Activated T-cell treated with anti-CD3 and anti-CD28 coated beads for 4 hours (primary cell): ENCODE measurements around the gene MYL4.
"Not testable (repeated sequence)": the region's sequence is repeated elsewhere in the genome, so short reads cannot be mapped to it uniquely, and the experiment has no call there.

ENCODE experiments used
- DNase-seq: peaks from one replicate; pipeline ENCODE4 v3.0.0-alpha.2; 2020

MYL4 gene

DNA sequence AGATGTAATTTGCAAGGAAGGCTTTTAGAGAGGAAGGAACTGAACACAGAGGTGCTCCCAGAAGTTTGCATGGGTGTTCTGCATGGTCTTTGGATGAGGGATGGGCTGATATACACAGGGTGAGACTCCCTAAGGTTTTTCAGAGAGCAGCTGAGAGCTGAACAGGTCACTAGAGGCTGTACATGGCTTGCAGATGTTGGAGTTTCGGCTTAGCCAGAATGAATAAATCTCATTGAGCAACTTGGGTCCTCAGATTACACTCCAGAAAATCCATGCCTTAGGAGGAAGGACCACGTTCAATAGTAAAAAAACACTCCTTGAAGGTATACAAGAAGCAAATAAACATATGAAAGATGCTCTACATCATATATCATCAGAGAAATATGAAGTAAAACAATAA lies 37.0 kb downstream of the MYL4 start:
- no peak for DNase-seq

DNA sequence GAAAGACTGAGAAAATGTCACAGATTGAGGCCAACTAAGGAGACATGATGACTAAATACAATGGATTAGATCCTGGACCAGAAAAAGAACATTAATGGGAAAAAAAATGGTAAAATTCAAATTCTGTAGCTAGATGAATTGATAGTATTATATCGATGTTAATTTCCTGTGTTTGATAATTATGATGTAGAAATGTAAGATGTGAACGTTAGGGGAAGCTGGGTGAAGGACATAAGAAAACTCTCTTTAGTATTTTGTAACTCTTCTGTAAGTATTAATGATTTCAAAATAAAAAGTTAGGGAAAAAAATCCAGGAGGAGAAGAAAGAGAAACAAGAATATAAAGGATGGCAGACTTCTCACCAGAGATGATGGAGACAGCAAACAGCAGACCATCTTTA lies 41.7 kb downstream of the MYL4 start:
- no peak for DNase-seq

DNA sequence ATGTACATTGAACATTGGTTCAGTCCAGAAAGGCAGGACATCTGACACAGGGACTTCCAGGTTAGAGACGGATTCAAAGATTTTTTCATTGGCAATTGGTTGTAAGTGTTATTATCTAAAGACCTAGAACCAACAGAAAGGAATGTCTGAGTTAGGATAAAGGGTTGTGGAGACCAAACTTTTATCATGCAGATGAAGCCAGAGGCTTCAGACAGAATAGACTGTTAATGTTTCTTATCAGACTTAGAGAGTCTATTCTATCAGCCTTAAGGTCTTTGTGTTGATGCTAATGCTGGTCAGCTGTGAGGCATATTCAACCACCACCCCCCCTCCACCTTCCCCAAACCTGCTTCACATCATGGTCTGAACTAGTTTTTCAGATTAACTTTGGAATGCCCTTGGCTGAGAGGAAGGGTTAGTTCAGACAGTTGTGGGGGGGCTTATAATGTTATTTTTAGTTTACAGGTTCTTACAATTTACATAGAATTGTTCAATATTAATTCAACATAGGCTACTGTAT lies 42.3 kb downstream of the MYL4 start:
- no peak for DNase-seq

DNA sequence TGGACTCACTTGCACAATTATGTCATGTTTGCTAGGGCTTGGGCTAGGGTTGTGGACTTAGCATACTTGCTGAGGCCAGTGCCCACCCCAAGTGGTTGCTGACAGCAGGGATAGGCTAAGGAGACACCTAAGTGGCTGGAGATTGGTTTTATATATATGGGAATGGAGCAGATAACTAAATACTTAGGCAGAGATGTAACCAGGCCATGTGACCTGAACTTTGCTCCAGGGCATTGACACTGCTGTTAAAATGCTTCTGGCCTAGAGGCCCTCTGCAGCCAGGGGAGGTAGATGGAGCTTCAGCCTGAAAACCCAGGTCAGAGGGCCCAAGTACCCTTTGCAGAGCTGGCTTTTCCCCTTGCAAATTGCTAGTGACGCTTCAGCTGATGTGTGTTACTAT lies 43.1 kb downstream of the MYL4 start:
- DNase-seq: no peak

DNA sequence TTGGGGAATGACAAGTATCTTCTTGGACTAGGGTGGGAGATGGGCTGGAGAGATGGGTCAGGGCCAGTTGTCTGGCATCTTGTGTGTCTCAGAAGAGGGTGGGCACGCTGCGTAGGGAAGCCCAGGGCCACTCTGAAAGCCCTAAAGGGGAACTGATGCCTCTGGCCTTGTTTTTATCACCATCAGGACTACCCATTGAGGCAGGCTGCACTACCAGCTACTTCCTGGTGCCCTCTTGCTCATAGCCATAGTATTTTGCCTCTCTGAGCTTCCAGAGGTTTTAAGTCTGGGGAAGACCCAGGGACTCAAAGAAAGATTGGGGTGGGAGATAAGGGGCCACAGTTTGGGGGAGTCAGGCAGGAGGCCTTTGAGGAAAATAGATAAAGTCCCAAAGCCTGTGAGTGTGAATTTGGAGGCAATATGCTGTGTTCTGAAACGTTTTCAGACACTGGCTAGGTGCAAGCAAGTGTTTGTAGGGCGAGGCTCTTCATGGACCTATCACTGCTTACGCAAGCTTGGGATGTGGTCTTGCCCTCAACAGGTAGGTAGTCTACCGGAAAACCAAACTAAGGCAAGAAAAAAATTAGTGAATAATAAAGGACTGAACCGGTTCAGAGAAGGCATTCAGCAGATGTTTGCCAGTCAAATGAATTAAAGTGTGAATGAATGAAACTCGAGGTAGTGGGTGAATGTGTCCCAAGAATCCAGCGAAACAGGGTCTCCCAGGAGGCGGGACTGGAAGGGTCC lies 43.8 kb downstream of the MYL4 start:
- DNase-seq: no peak

DNA sequence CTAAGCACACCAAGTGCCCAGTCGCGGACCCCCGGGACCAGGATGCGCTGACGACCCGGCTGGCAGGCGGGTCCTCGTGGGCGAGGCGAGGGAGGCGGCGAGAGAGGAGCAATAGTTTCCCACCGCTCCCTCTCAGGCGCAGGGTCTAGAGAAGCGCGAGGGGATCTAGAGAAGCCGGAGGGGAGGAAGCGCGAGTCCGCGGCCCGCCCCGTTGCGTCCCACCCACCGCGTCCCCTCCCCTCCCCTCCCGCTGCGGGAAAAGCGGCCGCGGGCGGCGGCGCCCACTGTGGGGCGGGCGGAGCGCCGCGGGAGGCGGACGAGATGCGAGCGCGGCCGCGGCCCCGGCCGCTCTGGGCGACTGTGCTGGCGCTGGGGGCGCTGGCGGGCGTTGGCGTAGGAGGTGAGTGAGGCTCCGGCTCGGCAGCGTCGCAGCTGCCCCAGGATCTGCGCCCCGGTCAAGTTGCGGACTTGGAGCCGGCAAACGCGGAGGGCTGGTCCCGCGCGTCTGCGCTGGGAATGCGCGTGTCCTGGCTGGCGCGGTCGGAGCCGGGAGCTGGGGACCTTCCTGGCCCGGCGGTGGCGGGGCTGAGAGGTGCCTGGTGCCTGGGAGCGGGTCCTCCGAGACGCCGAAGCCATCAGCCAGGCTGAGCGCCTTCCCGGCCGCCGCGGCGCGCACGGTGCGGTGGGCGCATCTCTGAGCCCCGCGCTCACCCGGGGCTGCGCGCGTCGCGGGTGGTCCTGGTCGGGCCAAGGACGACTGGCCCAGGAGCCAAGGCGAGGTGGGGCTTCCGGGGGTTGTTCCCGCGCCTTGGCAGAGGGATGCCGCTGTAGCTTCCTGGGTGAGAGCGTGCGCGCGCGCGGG lies 44.6 kb downstream of the MYL4 start, which contains the start of gene ITGB3:
Gene ITGB3 (plus strand): TSS at position 287 of the 862 bp plus-strand sequence. CDS start 35 bp downstream, at position 322.
- DNase-seq: peak; percentile 43

DNA sequence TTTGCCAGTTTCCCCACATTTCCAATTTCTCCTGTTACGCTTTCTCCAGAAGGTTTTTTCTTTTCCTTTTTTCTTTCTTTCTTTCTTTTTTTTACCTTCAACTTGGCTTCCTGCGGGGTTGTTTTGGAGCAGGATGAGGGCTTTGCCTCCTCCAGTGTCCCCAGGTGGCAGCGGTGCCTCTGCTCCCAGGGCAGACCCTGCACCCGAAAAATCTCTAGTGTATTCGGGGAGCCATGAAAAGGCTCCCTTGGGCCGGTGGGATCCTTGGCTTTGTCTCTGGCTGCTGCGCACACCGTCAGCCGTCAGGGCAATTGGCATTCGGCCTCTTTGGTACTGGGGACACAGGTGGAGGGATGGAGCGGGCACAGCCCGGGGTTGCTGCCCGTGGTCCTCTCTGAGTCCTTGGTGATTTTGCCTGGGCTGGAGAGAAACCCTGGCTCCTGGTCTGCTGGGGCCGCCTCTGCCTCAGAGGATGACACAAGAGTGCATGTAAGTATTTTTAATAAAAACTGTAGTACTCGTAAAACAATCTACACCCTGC lies 45.3 kb downstream of the MYL4 start:
- no peak for DNase-seq

DNA sequence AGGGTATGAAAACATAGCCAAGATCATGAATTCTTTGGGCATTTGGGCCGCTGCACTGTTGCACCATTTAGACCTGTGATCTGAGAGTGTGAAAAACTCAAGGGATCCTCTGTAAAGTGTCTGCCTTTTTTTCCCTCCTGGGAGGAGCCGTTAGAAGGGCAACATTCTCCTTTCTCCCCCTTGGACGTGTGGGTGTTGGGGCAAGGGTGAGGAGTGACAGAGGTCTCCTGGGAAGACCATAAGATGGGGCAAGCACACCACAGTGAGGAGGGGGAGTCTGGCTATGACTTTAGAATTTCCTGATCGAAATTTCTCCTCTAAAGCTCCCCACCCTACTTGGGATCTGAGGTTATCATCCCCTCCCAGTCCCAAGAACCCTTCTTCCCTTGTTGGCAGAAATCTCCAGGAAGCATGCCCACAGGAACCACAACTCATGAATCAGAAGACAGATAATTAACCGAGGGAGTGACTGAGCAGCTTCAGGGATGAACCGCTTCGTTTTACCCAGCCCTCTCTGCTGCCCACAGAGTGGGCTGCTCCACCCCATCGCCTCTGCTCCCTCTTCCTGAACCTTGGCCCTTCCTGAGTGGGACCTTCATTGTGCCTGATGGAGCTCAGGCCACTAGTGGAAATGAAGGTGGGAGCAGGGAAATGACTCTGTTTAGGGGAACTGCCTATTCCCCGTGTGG lies 48.6 kb downstream of the MYL4 start:
- no peak for DNase-seq

DNA sequence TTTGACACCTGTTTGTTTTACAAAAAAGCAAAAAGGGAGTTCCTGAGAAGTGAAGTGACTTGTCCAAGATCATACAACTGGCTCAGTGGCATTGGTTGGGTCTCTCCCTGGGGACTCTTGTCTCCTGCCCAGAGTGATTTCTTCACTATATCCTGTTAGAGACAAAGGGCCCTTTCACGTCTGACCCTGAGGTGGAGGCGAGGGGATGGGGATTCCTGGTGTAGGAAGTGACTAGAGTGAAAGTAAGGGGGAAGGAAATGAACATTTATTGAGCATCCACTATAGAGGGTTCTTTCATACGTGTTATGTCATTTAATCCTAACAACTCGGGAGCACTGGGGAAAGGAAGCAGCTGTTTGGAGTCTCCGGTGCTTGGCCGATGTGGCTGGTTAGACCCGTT lies 53.4 kb downstream of the MYL4 start:
- no peak for DNase-seq

DNA sequence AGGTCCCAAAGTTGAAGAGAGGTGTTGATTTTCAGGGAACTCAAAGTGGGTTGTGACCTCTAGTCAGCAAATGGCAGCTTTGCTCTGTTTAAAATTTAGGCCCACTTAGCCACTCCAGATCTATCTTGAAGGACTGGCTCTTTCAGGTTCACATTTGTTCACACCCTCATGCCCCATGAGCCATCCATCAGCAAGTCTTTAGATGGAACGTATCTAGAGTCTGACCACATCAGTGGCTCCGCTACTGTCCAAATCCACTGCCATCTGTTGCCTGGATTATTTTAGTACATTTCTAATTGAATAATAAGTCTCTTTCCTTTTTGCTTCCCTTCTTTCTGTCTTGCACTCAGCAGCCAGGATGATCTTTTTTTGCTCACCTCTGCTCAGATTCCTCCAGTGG lies 55.0 kb downstream of the MYL4 start:
- no peak for DNase-seq

DNA sequence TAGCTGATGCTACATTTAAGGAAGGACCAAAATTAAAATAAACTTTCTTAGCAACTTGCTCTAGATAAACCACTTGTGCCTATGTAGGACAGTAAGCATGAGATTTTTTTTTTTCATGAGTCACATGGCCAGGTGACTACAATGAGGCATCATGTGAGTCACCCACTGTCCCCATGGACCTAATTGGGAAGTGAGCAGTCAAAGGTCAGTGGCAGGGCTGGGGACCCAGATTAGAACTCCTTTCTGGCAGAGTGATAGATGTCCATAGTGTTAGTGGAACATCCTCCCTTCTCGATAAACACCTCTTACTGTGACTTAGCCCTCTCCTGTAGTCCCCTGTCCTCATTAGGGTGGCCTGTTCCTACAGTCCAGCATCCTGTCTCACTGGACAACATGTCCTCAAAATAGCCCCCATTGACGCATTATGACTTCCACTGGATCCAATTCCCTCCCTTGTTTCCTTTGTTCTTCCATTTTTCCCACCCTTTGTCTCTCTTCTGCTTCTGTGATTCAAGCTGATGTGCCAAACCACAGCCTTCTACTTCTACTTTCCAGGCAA lies 56.9 kb downstream of the MYL4 start:
- DNase-seq: no peak

DNA sequence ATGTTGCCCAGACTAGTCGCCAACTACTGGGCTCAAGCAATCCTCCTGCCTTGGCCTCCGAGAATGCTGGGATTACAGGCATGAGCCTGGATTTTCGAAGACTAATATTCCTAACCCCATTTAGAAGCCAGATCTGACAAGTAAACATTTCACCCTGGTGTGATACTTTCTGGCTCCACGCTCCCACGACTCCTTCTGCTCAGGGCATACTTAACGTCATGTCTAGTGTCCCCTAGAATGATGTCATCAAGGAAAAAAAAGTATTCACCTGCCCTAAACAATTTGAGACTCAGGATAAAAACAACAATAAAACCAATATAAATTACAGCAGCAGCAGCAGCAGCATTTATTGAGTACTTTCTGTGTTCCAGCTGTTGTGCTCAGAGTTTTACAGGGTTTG lies 57.6 kb downstream of the MYL4 start:
- DNase-seq: no peak

DNA sequence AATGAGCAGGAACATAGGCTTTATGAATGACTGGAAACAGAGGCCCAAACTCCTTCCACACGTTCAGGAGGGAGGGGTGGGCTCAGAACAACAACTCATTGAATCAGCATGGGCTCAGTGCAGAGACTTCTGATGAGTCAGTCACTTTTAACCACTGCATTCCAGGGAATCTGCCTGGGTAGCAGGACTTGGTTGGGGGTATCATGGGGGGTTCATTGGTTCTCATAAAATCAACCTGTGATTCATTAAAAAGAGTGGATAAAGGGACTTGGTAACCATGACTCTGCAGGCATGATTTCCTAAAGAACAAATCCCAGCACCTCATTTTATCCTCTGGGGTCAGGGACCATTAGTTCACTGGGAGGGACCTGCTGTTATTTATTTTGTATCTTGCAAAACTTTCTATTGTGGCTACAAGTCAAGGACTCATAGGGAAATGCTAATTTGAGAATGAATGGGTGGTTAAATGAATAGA lies 58.2 kb downstream of the MYL4 start:
- DNase-seq: no peak

DNA sequence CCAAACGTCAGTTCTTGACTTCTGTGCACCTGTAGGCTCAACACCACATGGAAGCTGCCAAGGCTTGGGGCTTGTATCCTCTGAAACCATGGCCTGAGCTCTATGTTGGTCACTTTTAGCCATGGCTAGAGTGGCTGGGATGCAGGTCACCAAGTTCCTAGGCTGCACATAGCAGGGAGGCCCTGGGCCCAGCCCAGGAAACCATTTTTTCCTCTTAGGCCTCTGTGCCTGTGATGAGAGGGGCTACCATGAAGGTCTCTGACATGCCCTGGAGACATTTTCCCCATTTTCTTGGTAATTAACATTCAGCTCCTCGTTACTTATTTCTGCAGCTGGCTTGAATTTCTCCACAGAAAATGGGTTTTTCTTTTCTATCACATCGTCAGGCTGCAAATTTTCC lies 59.8 kb downstream of the MYL4 start:
- DNase-seq: not testable (repeated sequence)

DNA sequence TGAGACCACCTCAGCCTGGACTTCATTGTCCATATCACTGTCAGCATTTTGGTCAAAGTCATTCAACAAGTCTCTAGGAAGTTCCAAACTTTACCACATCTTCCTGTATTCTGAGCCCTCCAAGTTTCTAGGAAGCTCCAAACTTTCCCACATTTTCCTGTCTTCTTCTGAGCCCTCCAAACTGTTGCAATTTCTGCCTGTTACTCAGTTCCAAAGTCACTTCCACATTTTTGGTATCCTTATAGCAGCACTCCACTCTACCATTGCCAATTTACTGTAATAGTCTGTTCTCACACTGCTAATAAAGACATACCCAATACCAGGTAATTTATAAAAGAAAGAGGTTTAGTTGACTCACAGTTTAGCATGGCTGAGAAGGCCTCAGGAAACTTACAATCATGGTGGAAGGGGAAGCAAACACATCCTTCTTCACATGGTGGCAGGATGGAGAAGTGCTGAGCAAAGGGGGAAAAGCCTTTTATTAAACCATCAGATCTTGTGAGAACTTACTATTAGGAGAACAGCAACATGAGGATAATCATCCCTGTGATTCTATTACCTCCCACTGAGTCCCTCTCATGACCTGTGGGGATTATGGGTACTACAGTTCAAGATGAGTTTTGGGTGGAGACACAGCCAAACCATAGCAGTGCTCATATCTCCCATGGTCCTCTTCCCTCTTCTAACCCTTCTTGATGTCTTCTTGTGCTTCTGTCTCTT lies 60.6 kb downstream of the MYL4 start:
- not testable (repeated sequence) for DNase-seq

DNA sequence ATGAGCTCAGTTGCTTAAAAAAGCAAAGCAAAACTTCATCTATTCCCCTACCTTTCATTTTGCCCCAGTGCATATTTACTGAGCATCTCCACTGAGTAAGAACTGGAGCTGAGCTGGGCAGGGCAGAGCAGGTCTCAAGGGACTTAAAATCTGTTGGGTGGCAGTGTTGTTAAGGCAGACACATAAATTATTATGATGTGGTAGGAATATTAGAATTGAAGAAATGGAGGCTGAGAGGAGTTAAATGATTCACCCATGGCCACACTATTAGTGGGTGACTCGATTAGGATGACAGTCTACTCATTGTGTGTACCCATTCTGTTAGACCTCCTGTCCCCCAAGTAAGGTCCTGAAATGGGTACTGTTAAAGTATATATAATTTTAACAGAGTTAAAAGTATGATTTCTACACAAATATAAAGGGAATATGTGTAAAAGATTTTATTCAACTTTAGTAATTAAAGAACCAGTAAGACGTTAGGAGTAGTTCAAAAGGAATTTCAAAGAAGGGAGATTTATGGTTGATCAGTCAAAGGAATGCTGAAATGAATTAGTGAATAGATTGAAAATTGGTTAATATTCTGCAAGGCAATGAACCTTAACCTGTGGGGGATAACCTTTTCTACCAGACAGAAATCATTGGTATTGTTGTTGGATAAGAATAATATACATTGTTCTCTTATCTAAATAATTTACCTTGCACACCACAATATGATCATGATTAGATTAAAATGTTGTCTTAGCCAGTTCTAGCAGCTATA lies 62.0 kb downstream of the MYL4 start:
- DNase-seq: no peak

DNA sequence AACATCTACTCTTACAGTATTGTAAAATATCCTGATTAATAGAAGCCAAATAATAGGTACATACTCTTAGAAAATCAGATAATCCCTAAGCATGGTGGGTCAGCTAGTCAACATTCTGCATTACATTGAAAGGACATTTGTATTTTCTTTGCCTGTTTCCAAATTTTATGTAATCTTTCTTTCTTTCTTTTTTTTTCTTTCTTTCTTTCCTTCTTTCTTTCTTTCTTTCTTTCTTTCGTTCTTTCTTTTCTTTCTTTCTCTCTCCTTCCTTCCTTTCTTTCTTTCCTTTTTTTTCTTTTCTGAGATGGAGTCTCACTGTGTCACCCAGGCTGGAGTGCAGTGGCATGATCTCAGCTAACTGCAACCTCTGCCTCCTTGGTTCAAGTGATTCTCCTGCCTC lies 63.3 kb downstream of the MYL4 start:
- no peak for DNase-seq

DNA sequence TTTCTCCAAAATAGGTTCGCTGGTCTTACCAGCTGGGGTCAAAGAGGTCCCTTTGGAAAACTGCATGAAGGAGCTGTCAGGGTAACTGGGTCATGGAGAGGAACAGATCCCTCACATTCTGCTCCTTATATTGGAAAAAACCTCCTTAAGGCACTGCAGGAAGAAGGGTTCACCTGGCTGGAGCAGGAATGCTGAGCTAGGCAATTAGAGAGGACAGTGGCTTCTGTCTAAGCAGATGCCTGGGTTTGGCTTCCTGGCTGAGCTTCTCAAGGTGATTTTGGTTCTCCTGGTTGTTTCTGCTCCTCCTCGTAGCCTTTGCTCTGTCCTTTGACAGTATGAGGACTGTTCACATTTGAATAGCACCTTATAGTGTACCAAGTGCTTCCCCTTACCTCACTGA lies 64.1 kb downstream of the MYL4 start:
- DNase-seq: no peak
